Left colon (tissue), 2 donors: ENCODE data around the gene KIAA0586. TPM values are rescaled to one million over a fixed set of nuclear protein-coding genes. Genes with fewer than 3 reads are reported as not detected.
A peak's percentile ranks its signal among the peaks of the same experiment; 100 is the strongest.
"Not testable (repeated sequence)": the region's sequence is repeated elsewhere in the genome, so short reads cannot be mapped to it uniquely, and the experiment has no call there.

Source experiments
- ATAC-seq: fragments of 200-7000 bp; cut with Tn5 transposase; one replicate; pipeline ENCODE4 v1.9.1; 2020; ENCODE audit warnings: mild to moderate bottlenecking, moderate library complexity
- DNase-seq, 2 donors: peaks; one replicate each; pipeline ENCODE4 v3.0.0-alpha.2; 2020
- intact Hi-C, 2 donors: fragments of 100-400 bp; cut with DNase I in 1 of 2; cut with micrococcal nuclease in 1 of 2; formaldehyde crosslinking; loops; one replicate each; pipeline versions ENCODE4 v1.11.2 to v1.14.0; 2022; cut with DNase I, micrococcal nuclease
- long read RNA-seq: library from polyadenylated mRNA; unstranded; transcript quantifications from one replicate; pipeline ENCODE4 v2.0.0, GENCODE V29; 2021
- total RNA-seq, 2 donors: library from RNA; stranded (reverse); fragmentation: NEBNext Ultra II Directional; extraction: Animal tissue kit (Norgen Biotek cat#: 25700); gene quantifications; one replicate each; pipeline ENCODE4 v1.2.1, GENCODE V29; 2021
- donor health status: DM: no; HTN: no; CAD: no.
- donor health status: DM: yes; HTN: yes; CAD: no.

KIAA0586 gene
- 10 to 100 TPM; 13.1 to 13.6 TPM for total RNA-seq
- long read RNA-seq, partial matches to known transcripts, result 0 of 3 reads
- long read RNA-seq, other reads (novel, unspliced or antisense), result 3 of 3 reads

GRCh38 chr14:58427281-58428117 is at the start of gene KIAA0586, which contains the start of gene TIMM9:
Gene KIAA0586 (plus strand): TSS chr14:58427719. CDS start chr14:58428265, 546 bp downstream.
Gene TIMM9 (minus strand): TSS chr14:58427531. CDS start chr14:58411945, 15,586 bp downstream.
- intact Hi-C loops, result no loop called here
- DNase-seq (peak; percentile 96 to 97), ATAC-seq (peak; percentile 96)

- no peak for DNase-seq
- intact Hi-C loops, result no loop called here
- no peak for ATAC-seq
These were observed 36.7 kb upstream of the KIAA0586 start for GRCh38 chr14:58390830-58391229.

- intact Hi-C loops, result no loop called here
- no peak for ATAC-seq
- no peak for DNase-seq
These were observed 32.0 kb upstream of the KIAA0586 start for GRCh38 chr14:58395562-58395811.

GRCh38 chr14:58395812-58396788 is 31.4 kb upstream of the KIAA0586 start, which contains the start of gene TOMM20L:
Gene TOMM20L (plus strand): TSS chr14:58395930. CDS start chr14:58395958, 28 bp downstream.
- peak; percentile 86 for ATAC-seq
- intact Hi-C loops, result no loop called here
- DNase-seq, result peak; percentile 65 to 81

- no peak for DNase-seq
- intact Hi-C loops, result no loop called here
- ATAC-seq, result no peak
These were observed 30.4 kb upstream of the KIAA0586 start for GRCh38 chr14:58397156-58397555.

- DNase-seq (no peak), ATAC-seq (no peak)
- intact Hi-C loops, result no loop called here
These were observed 29.0 kb upstream of the KIAA0586 start for GRCh38 chr14:58398495-58398894.

GRCh38 chr14:58398895-58399294 is 28.6 kb upstream of the KIAA0586 start:
- no peak for DNase-seq
- intact Hi-C loops, result no loop called here
- ATAC-seq, result no peak

- intact Hi-C loops, result no loop called here
- no peak for DNase-seq
- ATAC-seq, result no peak
These were observed 25.9 kb upstream of the KIAA0586 start for GRCh38 chr14:58401587-58401986.

- intact Hi-C loops, result no loop called here
- ATAC-seq (no peak), DNase-seq (no peak)
These were observed 18.8 kb upstream of the KIAA0586 start for GRCh38 chr14:58408681-58409215.

GRCh38 chr14:58414845-58415244 is 12.7 kb upstream of the KIAA0586 start:
- intact Hi-C loops, result no loop called here
- DNase-seq (no peak), ATAC-seq (peak; percentile 81)

GRCh38 chr14:58415636-58416547 is 11.6 kb upstream of the KIAA0586 start:
- intact Hi-C loops, result no loop called here
- no peak for DNase-seq
- no peak for ATAC-seq

- DNase-seq, intact Hi-C loops, ATAC-seq: not testable (repeated sequence)
These were observed 10.6 kb upstream of the KIAA0586 start for GRCh38 chr14:58416934-58417333.

GRCh38 chr14:58426670-58427280 is 744 bp upstream of the KIAA0586 start:
- ATAC-seq (peak; percentile 73), DNase-seq (peak; percentile 59 to 72)
- intact Hi-C loops, result no loop called here

- intact Hi-C loops, result no loop called here
- peak; percentile 43 for ATAC-seq
- no peak for DNase-seq
These were observed 682 bp downstream of the KIAA0586 start for GRCh38 chr14:58428118-58428683.

GRCh38 chr14:58430156-58430555 is 2.6 kb downstream of the KIAA0586 start:
- DNase-seq (no peak), ATAC-seq (no peak)
- intact Hi-C loops, result no loop called here

- intact Hi-C loops, result no loop called here
- DNase-seq (no peak), ATAC-seq (no peak)
These were observed 12.0 kb downstream of the KIAA0586 start for GRCh38 chr14:58439476-58439875.

GRCh38 chr14:58444627-58445026 is 17.1 kb downstream of the KIAA0586 start:
- intact Hi-C loops, result no loop called here
- DNase-seq (no peak), ATAC-seq (no peak)
